Upper lobe of right lung (tissue), 1 donor: Measurements from ENCODE around the gene ADAP1. TPM values are rescaled to one million over a fixed set of nuclear protein-coding genes. Genes with fewer than 3 reads are reported as not detected.

Experiments
- ATAC-seq: fragments of 200-7000 bp; cut with Tn5 transposase; one replicate; pipeline ENCODE4 v1.9.1; 2020; ENCODE audit warnings: mild to moderate bottlenecking, moderate library complexity
- DNase-seq: peaks from one replicate; pipeline ENCODE4 v3.0.0-alpha.2; 2020
- H3K27ac ChIP-seq: fragments of 200-600 bp; one replicate; pipeline ENCODE4 v1.8.0; 2022
- H3K27me3 ChIP-seq: fragments of 200-600 bp; one replicate; pipeline ENCODE4 v1.8.0; 2022; ENCODE audit warnings: mild to moderate bottlenecking
- H3K36me3 ChIP-seq: fragments of 200-600 bp; one replicate; pipeline ENCODE4 v1.8.0; 2022
- H3K4me1 ChIP-seq: fragments of 200-600 bp; one replicate; pipeline ENCODE4 v1.8.0; 2022
- H3K4me3 ChIP-seq: fragments of 200-600 bp; one replicate; pipeline ENCODE4 v1.8.0; 2022; ENCODE audit warnings: mild to moderate bottlenecking
- H3K9me3 ChIP-seq: fragments of 200-600 bp; one replicate; pipeline ENCODE4 v1.8.0; 2022
- intact Hi-C: fragments of 100-400 bp; cut with DNase I; formaldehyde crosslinking; loops from one replicate; pipeline ENCODE4 v1.11.0; 2022
- total RNA-seq: library from RNA; stranded (reverse); fragmentation: NEBNext Ultra II Directional; extraction: Animal tissue kit (Norgen Biotek cat#: 25700); gene quantifications from one replicate; pipeline ENCODE4 v1.2.1, GENCODE V29; 2021
- TF ChIP-seq, protein P1 (sequence below): fragments of 200-600 bp; IDR thresholded peaks from one replicate; pipeline ENCODE4 v1.8.0; 2022; ENCODE audit warnings: antibody characterized with exemption
- donor health status: DM: no; HTN: yes; CAD: no; lungs with severe emphysema.

Gene ADAP1
- total RNA-seq, 1 donor from 2014 or later: 30.7 TPM

DNA sequence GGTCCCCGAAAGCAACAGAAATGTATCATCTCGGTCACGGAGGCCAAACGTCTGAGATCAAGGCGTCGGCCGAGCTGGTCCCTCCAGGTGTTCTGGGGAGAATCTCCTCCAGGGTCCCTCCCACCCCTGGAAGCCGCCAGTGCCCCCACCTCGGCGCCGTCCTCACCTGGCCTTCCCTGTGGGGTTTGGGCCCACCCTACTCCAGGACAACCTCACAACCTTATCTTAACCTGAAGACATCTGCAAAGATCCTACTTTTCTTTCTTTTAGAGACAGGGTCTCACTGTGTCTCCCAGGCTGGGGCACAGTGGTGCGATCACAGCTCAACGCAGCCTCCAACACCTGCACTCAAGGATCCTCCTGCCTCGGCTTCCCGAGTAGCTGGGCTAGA lies 33.4 kb downstream of the ADAP1 start:
- TF ChIP-seq, protein P1, sequence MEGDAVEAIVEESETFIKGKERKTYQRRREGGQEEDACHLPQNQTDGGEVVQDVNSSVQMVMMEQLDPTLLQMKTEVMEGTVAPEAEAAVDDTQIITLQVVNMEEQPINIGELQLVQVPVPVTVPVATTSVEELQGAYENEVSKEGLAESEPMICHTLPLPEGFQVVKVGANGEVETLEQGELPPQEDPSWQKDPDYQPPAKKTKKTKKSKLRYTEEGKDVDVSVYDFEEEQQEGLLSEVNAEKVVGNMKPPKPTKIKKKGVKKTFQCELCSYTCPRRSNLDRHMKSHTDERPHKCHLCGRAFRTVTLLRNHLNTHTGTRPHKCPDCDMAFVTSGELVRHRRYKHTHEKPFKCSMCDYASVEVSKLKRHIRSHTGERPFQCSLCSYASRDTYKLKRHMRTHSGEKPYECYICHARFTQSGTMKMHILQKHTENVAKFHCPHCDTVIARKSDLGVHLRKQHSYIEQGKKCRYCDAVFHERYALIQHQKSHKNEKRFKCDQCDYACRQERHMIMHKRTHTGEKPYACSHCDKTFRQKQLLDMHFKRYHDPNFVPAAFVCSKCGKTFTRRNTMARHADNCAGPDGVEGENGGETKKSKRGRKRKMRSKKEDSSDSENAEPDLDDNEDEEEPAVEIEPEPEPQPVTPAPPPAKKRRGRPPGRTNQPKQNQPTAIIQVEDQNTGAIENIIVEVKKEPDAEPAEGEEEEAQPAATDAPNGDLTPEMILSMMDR: no peak
- no peaks in the 10 kb centered on the region for H3K36me3 ChIP-seq
- H3K4me1 ChIP-seq: peaks cover 7% of the 10 kb centered on the region
- H3K9me3 ChIP-seq: no peaks in the 10 kb centered on the region
- no peaks in the 10 kb centered on the region for H3K27me3 ChIP-seq
- intact Hi-C loops: no loop called here
- DNase-seq (peak; percentile 31), ATAC-seq (no peak)
- no peak overlapping the region for H3K27ac ChIP-seq
- H3K4me3 ChIP-seq: no peak overlapping the region

DNA sequence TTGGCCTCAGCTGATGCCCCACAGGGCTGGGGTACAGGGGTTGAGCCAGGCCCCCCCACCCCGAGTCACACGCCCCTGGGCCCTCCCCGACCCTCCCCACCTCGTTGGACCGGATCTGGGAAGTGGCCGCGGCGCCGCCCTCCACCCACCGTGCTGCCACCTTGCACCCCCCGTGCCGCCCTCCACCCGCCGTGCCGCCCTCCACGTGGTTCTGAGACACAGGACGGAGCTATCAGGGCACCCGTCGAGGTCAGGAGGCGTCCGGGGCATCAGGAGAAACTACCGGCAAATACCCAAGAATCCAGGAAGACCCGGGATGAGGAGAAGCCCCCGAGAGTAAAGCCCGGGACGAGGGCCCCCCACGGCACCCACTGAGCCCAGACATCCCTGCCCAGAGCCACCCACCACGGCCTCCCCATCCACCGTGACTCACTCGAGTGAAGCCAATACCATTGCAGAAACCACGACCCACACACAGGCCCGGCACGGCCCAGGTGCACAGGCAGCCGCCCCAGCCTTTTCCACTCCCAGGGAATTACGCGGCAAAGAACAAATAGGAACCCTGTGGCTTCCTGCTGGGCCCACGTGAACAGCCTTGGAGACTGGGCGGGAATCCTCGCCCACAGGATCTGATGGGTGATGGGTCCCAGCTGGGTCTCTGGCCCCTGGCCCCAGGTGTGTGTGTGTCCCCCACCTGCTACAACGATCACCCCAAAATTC lies 34.0 kb downstream of the ADAP1 start:
- peak; percentile 62 for DNase-seq
- intact Hi-C loops: no loop called here
- no peak for ATAC-seq
- H3K4me1 ChIP-seq: peaks cover 7% of the 10 kb centered on the region
- no peak overlapping the region for H3K4me3 ChIP-seq
- H3K27me3 ChIP-seq: no peaks in the 10 kb centered on the region
- TF ChIP-seq, protein P1: no peak
- no peak overlapping the region for H3K27ac ChIP-seq
- no peaks in the 10 kb centered on the region for H3K9me3 ChIP-seq
- H3K36me3 ChIP-seq: no peaks in the 10 kb centered on the region

DNA sequence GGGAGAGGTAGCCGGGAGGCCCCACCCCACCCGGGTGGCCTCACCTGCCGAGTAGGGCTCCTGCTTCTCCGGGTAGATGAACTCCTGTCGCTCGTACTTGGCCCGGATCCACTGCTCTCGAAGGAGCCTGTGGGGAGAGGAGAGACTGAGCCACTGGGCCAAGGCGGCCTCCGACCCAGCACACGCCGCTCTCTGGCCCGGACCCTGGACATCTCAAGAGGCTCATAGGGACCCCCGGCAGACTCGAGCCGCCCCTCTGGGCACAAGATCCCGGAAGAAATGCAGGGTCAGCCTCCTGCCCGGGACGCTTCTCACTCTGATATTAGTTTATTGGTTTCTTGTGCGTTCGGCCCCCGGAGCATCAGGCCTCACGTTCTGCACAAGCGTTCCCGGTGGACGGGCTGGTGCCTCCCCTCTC lies 34.5 kb downstream of the ADAP1 start:
- DNase-seq (peak; percentile 39), ATAC-seq (no peak)
- TF ChIP-seq, protein P1: no peak
- H3K27me3 ChIP-seq: no peaks in the 10 kb centered on the region
- H3K36me3 ChIP-seq: no peaks in the 10 kb centered on the region
- H3K9me3 ChIP-seq: no peaks in the 10 kb centered on the region
- H3K4me3 ChIP-seq: no peak overlapping the region
- intact Hi-C loops: no loop called here
- H3K27ac ChIP-seq: no peak overlapping the region
- peaks cover 7% of the 10 kb centered on the region for H3K4me1 ChIP-seq

DNA sequence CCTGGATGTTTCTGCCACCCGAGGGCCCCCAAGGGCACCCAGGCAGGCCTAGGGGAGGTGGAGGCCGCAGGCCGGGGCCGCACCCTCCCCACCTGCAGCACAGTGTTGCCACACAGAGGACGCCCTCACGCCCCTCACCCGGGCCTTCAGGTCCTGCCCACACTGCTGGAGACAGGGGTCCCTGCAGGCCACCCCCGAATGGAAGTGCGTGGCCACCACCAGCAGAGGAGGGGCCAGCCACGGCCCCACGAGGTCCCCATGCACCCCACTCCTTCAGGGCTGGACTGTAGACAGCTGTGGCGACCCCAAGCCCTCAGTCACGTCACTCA lies 35.4 kb downstream of the ADAP1 start:
- DNase-seq: peak; percentile 54
- intact Hi-C loops: no loop called here

DNA sequence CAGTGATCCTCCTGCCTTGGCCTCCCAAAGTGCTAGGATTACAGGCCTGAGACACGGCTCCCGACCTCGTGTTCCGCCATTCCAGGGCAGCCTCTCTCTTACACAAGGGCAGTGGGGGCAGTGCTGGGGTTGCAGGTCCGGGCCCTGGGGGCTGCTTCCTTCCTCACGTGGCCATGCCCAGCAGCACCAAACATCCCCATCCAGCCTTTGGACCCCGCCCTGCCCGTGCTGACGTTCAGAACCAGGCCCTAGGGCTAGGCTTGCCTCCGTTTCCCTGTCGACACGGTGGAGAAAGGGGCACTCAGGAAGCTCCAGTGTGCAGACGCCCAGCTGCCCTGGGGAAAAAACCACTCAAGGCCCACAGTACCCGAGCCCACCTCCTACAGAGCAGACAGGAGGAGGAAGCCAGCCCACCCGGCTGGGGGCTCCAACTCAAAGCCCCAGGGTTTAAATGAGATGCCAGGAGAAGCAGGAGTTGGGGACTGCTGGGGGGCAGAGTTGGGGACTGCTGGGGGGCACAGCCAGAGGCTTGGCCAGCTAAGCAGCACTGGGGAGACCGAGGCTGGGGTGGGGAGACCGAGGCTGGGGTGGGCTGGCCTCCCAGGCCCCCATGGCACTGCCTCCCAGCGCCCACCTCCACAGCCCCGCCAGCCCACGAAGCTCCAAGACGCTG lies 35.9 kb downstream of the ADAP1 start:
- intact Hi-C loops: no loop called here
- Histone ChIP-seq H3K9me3 (no peaks in the 10 kb centered on the region), H3K36me3 (no peaks in the 10 kb centered on the region), H3K4me3 (no peak overlapping the region), H3K27ac (no peak overlapping the region), H3K4me1 (peaks cover 7% of the 10 kb centered on the region), H3K27me3 (no peaks in the 10 kb centered on the region)
- ATAC-seq: no peak
- TF ChIP-seq, protein P1: no peak
- DNase-seq: peak; percentile 48

More for the DNA sequence above, 35.4 kb downstream of the ADAP1 start:
- H3K36me3 ChIP-seq: no peaks in the 10 kb centered on the region
- H3K4me3 ChIP-seq: no peak overlapping the region
- H3K4me1 ChIP-seq: peaks cover 7% of the 10 kb centered on the region
- H3K27me3 ChIP-seq: no peaks in the 10 kb centered on the region
- no peaks in the 10 kb centered on the region for H3K9me3 ChIP-seq
- no peak for ATAC-seq
- TF ChIP-seq, protein P1: no peak
- H3K27ac ChIP-seq: no peak overlapping the region
